Activated CD8-positive, alpha-beta memory T cell treated with anti-CD3 and anti-CD28 coated beads for 36 hours (primary cell): ENCODE data around the gene ALCAM. TPM values are rescaled to one million over a fixed set of nuclear protein-coding genes. Genes with fewer than 3 reads are reported as not detected.

Experiments used
- CTCF ChIA-PET: fragments of 350-600 bp; sonication (Branson Sonifier 250); formaldehyde crosslinking; loops from one replicate; lab custom pipeline; 2021; ENCODE audit warnings: antibody characterized with exemption; lab: Charles Lee
- POLR2A ChIA-PET: fragments of 350-600 bp; sonication (Branson Sonifier 250); formaldehyde crosslinking; loops from one replicate; lab custom pipeline; 2021; ENCODE audit warnings: antibody characterized with exemption; lab: Charles Lee
- total RNA-seq, 2 experiments: library from RNA; stranded (reverse); gene quantifications; one replicate each; pipeline ENCODE4 v1.2.3, GENCODE V29; 2021

The ALCAM gene
- total RNA-seq, 2 experiments from 2014 or later = 19.6 to 22.1 TPM

GRCh38 chr3:105354429-105354828 is 12.3 kb upstream of the ALCAM start:
- POLR2A ChIA-PET = no interaction called here
- CTCF ChIA-PET = no interaction called here

- POLR2A ChIA-PET = no interaction called here
- CTCF ChIA-PET = no interaction called here
Measured at GRCh38 chr3:105355408-105356061, 11.2 kb upstream of the ALCAM start.

GRCh38 chr3:105356396-105356795 is 10.3 kb upstream of the ALCAM start:
- ChIA-PET POLR2A (no interaction called here), CTCF (no interaction called here)

GRCh38 chr3:105356988-105357387 is 9.7 kb upstream of the ALCAM start:
- ChIA-PET POLR2A (no interaction called here), CTCF (no interaction called here)

- ChIA-PET POLR2A (interaction anchor here (0.7 to 1.0 kb wide), 2 partner anchors 9 to 11 kb away, joined by 3 to 4 read pairs; no protein-coding TSS in a partner anchor), CTCF (no interaction called here)
Measured at GRCh38 chr3:105359098-105359762, 7.5 kb upstream of the ALCAM start.

- POLR2A ChIA-PET = no interaction called here
Measured at GRCh38 chr3:105360003-105360402, 6.7 kb upstream of the ALCAM start.

GRCh38 chr3:105362021-105362665 is 4.6 kb upstream of the ALCAM start:
- POLR2A ChIA-PET = no interaction called here
- CTCF ChIA-PET = no interaction called here

More at GRCh38 chr3:105360003-105360402, 6.7 kb upstream of the ALCAM start:
- CTCF ChIA-PET = no interaction called here

- POLR2A ChIA-PET = no interaction called here
- CTCF ChIA-PET = no interaction called here
Measured at GRCh38 chr3:105364128-105364527, 2.6 kb upstream of the ALCAM start.

- POLR2A ChIA-PET = no interaction called here
Measured at GRCh38 chr3:105365081-105365390, 1.7 kb upstream of the ALCAM start.

GRCh38 chr3:105365391-105366325 is 1.1 kb upstream of the ALCAM start:
- ChIA-PET CTCF (interaction anchor here (0.7 kb wide), 1 partner anchor 1763 kb away, joined by 3 read pairs; no protein-coding TSS in a partner anchor), POLR2A (interaction anchor here (0.7 kb wide), 1 partner anchor 376 kb away, joined by 9 read pairs; no protein-coding TSS in a partner anchor)

More at GRCh38 chr3:105365081-105365390, 1.7 kb upstream of the ALCAM start:
- CTCF ChIA-PET = no interaction called here

- POLR2A ChIA-PET = no interaction called here
- CTCF ChIA-PET = no interaction called here
Measured at GRCh38 chr3:105367063-105367405, 325 bp downstream of the ALCAM start.

GRCh38 chr3:105367406-105368213 is 901 bp downstream of the ALCAM start:
- POLR2A ChIA-PET = interaction anchor here (0.6 kb wide), 2 partner anchors 9 to 434 kb away, joined by 4 read pairs; no protein-coding TSS in a partner anchor
- CTCF ChIA-PET = no interaction called here

- POLR2A ChIA-PET = no interaction called here
- CTCF ChIA-PET = interaction anchor here (1.3 kb wide), 1 partner anchor 772 kb away, joined by 6 read pairs; no protein-coding TSS in a partner anchor
Measured at GRCh38 chr3:105368566-105369499, 2.1 kb downstream of the ALCAM start.

GRCh38 chr3:105369500-105370371 is 3.0 kb downstream of the ALCAM start:
- POLR2A ChIA-PET = interaction anchor here (0.9 kb wide), 1 partner anchor 10 kb away, joined by 3 read pairs; no protein-coding TSS in a partner anchor
- CTCF ChIA-PET = interaction anchor here (1.3 kb wide), 1 partner anchor 773 kb away, joined by 6 read pairs; no protein-coding TSS in a partner anchor

GRCh38 chr3:105373383-105373782 is 6.7 kb downstream of the ALCAM start:
- POLR2A ChIA-PET = no interaction called here
- CTCF ChIA-PET = no interaction called here

- ChIA-PET POLR2A (no interaction called here), CTCF (interaction anchor here (0.6 kb wide), 1 partner anchor 29 kb away, joined by 3 read pairs; no protein-coding TSS in a partner anchor)
Measured at GRCh38 chr3:105375750-105376511, 9.2 kb downstream of the ALCAM start.
